Fibroblast of skin of abdomen (primary cell): ENCODE results near the gene XPO6. TPM values are rescaled to one million over a fixed set of nuclear protein-coding genes. Genes with fewer than 3 reads are reported as not detected.
"Not testable (repeated sequence)": the region's sequence is repeated elsewhere in the genome, so short reads cannot be mapped to it uniquely, and the experiment has no call there.

Experiments
- DNase-seq: peaks from one replicate; pipeline ENCODE4 v3.0.0-alpha.2; 2013
- polyA plus RNA-seq, 2 experiments: library from polyadenylated mRNA; unstranded; fragments of 120-200 nt; gene quantifications; one replicate each; pipeline ENCODE4 v1.2.1, GENCODE V29; 2013; ENCODE audit not compliant: insufficient read length in 2 of 2

Gene XPO6, protein sequence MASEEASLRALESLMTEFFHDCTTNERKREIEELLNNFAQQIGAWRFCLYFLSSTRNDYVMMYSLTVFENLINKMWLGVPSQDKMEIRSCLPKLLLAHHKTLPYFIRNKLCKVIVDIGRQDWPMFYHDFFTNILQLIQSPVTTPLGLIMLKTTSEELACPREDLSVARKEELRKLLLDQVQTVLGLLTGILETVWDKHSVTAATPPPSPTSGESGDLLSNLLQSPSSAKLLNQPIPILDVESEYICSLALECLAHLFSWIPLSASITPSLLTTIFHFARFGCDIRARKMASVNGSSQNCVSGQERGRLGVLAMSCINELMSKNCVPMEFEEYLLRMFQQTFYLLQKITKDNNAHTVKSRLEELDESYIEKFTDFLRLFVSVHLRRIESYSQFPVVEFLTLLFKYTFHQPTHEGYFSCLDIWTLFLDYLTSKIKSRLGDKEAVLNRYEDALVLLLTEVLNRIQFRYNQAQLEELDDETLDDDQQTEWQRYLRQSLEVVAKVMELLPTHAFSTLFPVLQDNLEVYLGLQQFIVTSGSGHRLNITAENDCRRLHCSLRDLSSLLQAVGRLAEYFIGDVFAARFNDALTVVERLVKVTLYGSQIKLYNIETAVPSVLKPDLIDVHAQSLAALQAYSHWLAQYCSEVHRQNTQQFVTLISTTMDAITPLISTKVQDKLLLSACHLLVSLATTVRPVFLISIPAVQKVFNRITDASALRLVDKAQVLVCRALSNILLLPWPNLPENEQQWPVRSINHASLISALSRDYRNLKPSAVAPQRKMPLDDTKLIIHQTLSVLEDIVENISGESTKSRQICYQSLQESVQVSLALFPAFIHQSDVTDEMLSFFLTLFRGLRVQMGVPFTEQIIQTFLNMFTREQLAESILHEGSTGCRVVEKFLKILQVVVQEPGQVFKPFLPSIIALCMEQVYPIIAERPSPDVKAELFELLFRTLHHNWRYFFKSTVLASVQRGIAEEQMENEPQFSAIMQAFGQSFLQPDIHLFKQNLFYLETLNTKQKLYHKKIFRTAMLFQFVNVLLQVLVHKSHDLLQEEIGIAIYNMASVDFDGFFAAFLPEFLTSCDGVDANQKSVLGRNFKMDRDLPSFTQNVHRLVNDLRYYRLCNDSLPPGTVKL
- polyA plus RNA-seq (2013, experiment 1 of 2; ENCODE audit: insufficient read length): 133 TPM
- polyA plus RNA-seq (2013, experiment 2 of 2; ENCODE audit: insufficient read length): 148 TPM

DNA sequence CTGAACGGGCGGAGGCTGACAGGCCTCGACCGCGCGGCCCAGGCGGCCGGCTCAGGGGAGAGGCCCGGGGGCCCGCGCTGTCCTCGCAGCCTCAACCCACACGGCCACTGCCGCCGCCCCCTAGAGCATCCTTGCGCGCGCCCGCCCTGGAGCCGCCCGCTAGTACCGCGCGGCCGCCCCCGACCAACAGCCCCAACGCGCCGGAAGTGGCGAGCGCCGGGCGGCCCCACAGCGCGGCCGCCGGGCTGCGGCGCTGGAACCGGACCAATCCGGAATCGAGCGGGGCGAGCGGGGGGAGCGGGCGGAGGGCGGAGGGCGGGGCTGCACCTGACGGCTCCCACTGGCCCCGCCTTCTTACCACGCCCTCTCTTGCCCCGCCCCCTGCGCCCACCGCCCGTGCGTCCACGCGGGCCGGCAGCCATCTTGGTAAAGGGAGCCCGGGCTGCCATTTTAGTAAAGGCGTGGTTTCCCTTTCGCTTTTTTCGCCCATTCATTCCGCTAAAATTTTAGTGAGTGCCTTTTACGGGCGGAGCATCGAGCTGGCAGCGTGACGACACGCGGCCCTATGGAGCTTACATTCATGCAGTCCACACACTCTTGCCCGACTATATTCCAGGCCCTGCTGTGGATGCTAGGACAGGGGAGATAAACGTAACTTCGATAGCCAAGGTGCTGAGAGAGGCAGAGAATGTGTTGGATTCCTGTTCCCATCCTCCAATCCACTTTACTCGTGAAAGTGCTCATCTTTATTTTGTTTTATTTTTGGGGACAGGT, at the start of gene XPO6:
Gene XPO6 (minus strand): TSS at position 208 of the 774 bp plus-strand sequence. CDS start 597 bp downstream, outside the sequence.
- DNase-seq: peak; percentile 93

DNA sequence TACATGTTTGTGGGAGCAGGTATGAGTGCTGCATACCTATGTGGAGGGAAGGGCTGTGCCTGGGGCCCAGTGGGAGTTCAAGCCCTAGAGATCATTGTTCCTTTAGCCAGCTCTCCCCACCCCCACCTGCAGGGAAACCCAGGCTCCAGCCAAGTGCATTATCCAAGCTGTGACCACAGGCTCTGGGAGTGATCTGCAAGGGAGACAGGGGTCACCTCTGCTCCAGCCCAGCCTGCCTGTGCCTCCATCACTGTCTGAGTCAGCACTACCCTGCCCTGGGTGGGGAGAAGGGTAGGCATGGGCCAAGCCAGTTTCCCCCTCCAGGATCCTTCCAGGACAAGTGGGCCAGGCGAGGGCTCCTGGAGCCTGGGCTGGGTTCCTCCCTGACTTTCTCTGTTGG, 48.4 kb upstream of the XPO6 start:
- no peak for DNase-seq

DNA sequence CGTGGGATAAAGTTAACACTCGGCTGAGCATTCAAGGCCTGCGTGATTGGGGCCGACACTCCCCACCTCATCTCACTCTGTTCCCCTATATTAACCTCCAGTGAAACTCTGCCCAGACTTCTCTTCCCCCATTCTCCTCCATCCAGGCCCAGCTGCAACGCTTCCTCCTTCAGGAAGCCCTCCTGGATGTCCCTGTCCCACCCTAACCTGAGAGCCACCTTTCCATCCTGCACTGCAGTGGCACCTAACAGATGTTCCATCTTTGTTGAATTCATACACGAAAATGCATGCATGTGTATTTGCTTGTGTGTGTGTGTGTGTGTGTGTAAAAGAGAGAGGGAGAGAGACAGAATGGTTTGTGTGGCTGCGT, 48.0 kb upstream of the XPO6 start:
- DNase-seq: no peak

DNA sequence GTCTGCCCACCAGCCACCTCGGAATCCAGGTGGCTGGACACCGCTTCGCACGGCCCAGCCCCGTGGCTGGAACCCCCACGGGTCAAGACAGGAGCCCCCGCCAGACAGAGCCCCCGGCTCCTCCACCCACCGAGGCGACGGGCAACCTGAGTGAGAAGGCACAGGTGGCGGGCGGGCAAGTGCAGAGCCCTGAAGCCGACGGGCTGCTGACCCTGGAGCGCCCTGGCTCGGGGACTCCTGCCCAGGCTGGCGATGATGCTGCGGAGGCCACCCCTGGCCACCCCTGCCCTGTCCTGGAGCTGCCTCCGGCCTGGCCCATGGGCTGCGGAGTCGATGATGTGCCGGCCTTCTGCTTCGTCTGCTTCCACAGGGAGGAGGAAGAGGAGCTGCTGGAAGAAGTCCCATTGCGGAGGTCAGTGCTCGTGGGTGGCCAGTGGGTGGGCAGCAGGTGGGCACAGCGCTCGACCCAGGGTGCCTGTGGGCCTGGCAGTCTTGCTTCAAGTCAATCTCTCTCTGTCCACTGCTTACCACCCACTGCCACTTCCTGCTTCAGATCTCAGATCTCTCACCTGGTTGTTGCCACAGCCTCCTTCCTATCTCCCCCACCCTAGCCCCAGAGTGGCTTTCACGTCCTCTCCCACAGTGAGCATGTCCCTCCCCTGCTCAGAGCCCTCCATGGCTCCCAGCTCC, 47.5 kb upstream of the XPO6 start:
- no peak for DNase-seq

DNA sequence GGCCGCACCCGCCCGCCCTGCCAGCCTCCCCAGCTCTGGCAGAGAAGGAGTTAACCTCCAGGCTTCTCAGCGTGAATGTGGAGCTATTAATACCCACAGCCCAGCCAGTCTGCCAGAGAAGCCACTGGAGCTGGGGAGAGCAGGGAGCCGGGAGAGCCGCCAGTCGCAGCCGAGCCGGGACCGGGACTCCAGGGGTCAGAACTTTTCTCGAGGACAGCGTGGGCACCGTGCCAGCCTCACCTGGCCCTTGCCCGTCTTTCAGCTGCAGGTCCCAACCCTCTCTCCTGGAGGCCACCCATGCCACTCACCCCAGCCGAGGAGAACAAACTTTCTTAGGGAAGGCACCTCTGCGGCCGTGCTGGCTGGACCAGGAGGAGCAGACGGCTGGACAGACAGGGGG, 46.8 kb upstream of the XPO6 start:
- no peak for DNase-seq

DNA sequence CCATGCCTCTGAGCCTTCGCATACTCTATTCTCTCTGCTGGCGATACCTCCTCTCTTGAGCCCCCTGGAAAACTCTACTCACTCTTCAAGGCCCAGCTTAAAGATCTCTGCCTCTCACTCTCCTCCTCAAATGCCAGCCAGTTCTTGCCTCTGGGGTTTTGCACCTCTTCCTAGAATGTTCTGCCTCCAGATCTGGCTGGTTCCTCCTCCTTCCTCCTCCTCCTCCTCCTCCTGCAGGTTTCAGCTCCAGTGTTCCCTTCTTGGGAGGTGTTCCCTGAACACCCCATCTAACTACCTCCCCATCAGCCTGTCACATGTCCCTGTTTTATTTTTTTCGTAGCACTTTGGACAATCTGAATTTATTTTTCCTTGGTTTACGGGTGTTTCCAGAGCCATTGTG, 45.5 kb upstream of the XPO6 start:
- no peak for DNase-seq

DNA sequence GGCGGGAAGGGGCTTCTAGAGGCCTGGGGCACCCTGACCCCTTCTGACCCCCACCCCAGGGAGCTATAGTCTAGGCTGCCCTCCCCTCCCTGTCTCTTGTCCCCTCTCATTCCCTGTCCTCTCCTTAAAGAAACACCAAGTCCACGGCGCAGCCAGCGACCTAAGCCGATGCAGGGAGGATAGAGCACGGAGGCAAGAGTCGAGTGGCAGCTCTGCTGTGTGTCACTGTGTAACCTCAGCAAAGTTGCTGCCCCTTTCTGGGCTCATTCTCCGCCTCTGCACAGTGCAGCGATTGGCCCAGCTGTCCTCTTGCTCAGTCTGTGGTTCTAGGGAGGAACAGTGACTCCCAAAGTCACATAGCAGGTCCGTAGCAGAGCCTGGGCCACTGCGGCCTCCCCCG, 44.1 kb upstream of the XPO6 start:
- DNase-seq: no peak

DNA sequence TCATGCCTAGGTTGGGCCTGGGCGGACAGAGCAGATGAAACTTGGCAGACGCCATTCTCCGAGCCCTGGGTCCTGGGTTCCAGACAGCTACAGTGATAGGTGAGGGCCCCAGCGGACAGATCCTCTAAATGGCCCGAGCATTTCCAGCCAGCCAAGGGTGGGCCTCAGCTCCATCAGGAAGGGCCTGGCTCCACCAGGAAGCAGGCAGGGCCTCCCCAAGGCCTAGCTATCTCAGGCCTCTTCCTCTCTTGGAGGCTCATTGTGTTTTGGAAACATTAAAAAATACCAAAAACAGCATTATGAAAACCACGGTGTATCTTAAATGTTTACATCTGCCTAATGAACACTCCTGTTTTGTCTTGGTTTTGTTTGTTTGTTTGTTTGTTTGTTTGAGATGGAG, 42.4 kb upstream of the XPO6 start:
- DNase-seq: no peak

DNA sequence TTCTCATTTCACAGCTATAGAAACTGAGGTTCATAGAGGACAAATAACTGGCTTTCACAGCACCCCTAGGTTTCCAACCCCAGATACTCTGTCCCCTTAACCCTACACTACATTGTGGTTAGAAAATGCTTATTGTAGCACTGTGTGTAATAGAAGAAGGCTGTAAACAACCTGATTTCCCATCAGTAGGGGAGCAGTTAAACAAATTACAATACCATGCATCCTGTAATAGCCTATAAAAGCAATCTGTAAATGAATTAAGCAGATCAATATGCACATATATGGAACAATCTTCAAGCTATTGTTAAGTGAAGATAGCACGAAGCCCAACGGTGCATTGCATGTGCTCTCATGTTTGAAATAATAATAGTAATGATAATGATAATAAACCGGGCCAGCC, 39.2 kb upstream of the XPO6 start:
- no peak for DNase-seq

DNA sequence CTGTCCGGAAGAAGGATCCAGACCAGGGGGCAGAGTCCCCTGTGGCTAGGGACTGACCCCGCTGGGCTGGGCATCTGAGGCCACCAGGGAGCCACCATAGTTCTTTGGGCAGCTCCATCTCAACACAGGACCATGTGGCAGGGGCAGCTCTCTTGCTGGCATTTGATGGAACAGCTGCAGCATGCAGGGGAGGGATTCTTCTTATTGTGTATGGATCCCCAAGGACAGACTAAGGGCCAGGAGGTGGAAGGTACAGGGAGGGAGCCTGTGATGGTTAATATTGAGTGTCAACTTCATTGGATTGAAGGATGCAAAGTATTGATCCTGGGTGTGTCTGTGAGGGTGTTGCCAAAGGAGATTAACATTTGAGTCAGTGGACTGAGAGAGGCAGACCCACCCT, 37.7 kb upstream of the XPO6 start:
- not testable (repeated sequence) for DNase-seq

DNA sequence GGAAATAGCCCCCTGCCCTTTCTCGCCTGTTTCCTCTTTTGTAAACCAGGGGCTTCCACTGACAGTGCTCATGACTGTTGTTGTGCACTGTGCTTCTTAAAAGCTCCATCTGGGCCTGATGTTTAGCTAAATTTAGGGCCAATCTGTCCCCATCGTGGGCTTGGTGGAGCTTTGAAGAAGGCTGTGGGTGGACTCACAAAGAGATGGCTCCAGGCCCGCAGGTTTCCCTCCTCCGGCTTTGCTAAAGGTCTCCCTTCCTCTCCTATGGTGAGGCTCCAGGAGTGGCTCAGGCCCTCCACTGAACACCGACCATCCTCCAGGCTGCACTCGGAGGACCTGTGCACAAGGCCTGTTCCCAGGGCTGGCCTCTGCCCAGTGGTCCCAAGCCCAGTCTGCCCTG, 30.2 kb upstream of the XPO6 start:
- no peak for DNase-seq

DNA sequence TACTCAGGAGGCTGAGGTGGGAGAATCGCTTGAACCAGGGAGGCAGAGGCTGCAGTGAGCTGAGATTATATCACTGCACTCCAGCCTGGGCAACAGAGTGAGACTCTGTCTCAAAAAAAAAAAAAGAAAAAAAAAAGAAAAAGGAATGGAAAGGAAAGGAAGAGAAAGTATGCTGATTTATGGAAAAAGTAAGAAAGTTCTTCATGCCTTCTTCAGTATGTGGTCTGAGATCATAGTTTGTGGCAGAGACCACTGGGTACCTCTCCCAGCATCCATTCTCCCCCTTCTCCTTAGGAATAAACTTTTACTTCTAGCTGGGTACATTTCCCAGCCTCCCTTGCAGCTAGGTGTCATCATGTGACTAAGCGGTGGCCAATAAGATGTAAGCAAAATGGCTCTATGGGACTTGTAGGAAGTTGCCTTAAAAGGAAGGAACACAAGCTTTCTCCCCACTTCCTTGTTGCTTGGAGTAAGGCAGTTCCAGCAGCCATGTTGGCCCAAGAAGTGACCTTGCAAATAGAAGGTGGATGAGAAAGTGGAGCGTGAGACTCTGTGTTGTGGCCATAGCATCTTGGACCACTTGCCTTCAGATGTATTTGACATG, 26.1 kb upstream of the XPO6 start:
- no peak for DNase-seq

DNA sequence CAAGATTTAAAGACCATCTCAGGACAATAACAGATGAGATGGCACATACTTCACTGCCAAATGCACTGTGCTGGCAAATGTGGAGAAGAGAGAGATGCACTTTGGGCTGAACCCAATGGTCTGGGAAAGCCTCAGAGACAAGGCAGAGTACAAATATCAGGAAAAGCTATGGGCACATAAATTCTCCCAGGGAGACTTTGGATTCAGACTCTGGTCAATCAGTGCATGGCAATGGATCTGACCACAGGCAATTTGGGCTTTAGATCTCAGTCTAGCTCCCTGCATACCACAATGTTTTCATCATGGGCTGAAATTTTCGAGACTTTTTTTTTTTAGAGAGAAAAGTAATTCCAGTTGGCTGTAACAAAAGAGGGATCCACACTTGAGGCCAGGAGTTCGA, 20.0 kb upstream of the XPO6 start:
- DNase-seq: no peak

DNA sequence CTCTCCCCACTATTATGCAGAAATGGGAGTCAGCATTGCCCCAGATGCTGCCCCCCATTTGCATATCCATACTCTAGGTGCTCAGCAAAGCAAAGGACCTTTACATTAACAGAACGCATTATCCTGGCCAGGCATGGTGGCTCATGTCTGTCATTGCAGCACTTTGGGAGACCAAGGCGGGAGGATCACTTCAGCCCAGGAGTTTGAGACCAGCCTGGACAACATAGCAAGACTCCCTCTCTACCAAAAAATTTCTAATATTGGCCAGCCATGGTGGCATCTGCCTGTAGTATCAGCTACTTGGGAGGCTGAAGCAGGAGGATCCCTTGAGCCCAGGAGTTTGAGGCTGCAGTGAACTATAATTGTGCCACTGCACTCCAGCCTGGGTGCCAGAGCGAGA, 12.1 kb upstream of the XPO6 start:
- not testable (repeated sequence) for DNase-seq

DNA sequence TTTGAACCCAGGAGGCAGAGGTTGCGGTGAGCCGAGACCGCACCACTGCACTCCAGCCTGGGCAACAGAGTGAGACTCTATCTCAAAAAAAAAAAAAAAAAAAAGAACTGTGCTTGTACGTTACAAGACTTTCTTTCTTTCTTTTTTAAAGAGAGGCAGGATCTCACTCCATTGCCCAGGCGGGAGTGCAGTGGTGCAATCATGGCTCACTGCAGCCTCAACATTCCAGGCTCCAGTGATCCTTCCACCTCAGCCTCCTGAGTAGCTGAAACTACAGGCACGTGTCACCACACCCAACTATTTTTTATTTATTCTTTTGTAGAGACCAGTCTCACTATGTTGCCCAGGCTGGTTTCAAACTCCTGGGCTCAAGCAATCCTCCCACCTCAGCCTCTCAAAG, 8.0 kb upstream of the XPO6 start:
- not testable (repeated sequence) for DNase-seq

DNA sequence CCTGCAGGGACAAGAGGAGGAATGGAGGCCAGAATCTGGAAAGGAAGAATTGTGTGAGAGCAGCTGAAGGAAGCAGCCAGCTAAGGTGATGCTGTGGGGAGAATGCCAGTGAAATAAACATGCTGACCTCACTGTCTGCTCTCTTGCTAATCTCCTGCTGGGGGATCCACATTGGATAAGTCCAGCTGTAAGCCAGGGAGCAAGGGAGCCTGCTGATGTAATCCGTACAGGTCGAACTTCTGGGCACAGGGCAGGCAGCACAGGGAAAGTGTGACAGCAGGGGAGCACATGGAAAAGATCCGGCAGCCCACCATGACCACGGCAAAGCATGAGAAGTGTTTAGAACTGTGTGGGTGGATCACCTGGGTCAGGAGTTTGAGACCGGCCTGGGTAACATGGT, 7.5 kb upstream of the XPO6 start:
- no peak for DNase-seq

DNA sequence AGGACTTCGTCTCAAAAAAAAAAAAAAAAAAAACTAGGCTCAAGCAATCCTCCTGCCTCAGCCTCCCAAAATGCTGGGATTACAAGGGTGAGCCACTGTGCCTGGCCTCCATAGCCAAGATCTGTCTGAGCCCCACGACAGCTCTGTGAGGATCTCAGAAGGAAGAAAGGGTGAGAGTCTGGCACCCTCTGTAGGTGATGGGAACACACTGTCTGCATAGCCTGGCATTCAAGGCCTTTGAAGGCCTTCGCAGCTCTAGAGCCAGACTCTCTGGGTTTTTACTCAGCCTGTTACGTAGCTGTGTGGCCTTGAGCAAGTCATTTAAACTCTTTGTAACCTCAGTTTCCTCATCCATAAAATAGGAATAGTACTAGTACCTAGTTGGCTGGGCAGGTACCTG, 6.3 kb upstream of the XPO6 start:
- peak; percentile 55 for DNase-seq

DNA sequence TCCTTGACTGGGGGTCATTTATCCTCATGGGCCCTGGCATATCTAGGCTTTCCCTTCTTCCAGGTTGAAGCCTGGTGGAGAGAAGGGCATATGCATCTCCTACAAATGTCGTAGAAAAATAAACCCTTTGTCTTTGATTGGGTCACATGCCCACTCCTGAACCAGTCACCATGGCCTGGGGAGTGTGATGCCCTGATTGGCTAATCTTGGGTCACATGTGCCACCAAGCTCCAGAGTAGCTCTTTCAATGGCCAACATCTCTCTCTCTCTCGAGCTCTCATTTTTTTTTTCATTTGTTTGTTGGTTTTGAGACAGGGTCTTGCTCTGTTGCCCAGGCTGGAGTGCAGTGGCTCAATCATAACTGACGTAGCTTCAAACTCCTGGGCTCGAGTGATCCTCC, 5.6 kb upstream of the XPO6 start:
- no peak for DNase-seq

DNA sequence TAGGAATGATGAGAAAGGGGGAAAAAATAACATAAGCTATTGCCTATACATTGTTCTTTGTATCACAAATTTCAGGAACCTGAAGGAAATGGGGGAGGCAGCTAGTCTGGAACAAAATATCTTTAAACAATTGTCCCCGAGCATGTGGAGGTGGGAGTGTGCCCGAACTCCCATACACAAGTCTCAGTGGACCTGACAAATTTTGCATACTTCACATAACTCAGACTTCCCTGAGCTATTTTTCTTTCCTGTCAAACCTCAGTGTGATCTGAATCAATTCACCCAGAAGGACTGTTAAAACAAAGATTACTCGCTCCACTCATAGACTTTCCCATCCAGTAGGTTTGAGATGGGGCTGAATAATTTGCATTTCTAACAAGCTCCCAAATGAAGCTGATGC, 1.6 kb upstream of the XPO6 start:
- no peak for DNase-seq

DNA sequence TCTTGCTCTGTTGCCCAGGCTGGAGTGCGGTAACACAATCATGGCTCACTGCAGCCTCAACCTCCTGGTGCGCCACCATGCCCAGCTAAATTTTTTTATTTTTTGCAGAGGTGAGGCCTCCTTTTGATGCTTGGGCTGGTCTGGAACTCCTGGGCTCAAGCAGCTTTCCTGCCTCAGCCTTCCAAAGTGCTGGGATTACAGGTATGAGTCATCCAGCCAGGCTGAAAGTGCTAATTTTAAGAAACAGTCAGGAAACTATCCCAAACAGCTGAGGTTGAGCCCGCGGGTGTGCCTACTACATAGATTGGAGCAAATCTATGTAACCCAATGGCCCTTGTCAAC, 738 bp upstream of the XPO6 start:
- no peak for DNase-seq

DNA sequence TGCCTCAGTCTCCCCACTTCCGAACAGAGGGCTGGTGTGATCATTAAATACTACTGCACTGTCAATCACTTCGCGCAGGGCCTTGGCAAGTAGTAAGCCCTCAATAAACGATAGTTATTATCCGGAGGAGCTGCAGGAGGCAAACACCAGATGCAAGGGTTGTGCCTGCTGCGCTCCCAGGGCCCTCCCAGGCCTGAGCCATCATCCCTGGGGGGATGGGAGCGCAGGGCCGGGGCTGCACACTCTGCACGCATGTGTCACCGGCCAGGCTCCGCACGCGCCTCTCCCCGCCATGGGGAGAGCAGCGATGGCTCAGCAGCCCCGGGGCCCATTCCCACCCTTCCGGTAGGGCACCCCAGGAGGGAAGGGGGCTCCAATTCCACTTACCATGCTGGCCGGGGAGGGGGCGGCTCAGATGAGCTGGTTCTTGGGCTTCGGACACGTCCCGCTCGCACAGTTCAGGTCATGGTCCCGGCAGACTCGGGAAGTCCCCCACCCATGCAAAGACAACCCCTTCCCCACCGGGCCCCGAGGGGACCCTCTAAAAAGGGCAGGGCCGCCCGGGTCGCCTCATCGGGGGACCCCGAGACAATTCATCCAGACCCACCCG, 681 bp downstream of the XPO6 start:
- peak; percentile 74 for DNase-seq
